HepG2 (cell line): ENCODE data around the gene SKA2. TPM values are rescaled to one million over a fixed set of nuclear protein-coding genes. Genes with fewer than 3 reads are reported as not detected.

ENCODE experiments used
- FOXJ3 ChIP-seq: sonication (generic); formaldehyde crosslinking; IDR thresholded peaks from 2 replicates; pipeline ENCODE4 v1.4.0; 2020; ENCODE audit warnings: missing genetic modification reagents, mild to moderate bottlenecking, borderline replicate concordance
- GPBP1L1 ChIP-seq: sonication (generic); formaldehyde crosslinking; IDR thresholded peaks from 2 replicates; pipeline ENCODE4 v1.5.0; 2020; ENCODE audit warnings: mild to moderate bottlenecking, missing genetic modification reagents
- LRRFIP1 ChIP-seq: sonication (generic); formaldehyde crosslinking; conservative IDR thresholded peaks from 2 replicates; pipeline ENCODE4 v1.4.0; 2020; ENCODE audit warnings: missing genetic modification reagents
- MATR3 ChIP-seq: sonication (generic); formaldehyde crosslinking; IDR thresholded peaks from 2 replicates; pipeline ENCODE4 v1.4.0; 2020; ENCODE audit warnings: missing genetic modification reagents
- NR2F1 ChIP-seq, 2 experiments: fragments of 450-650 bp in 1 of 2; formaldehyde crosslinking in 1 of 2; IDR thresholded peaks; 2 replicates each; pipeline versions ENCODE4 v1.5.0 to v1.6.1; 2016 to 2020; ENCODE audit warnings: mild to moderate bottlenecking in 1 of 2, missing compliant biosample characterization in 1 of 2, missing genetic modification reagents in 1 of 2, moderate library complexity in 1 of 2
- SMARCC2 ChIP-seq: fragments of 450-650 bp; IDR thresholded peaks from 2 replicates; pipeline ENCODE4 v1.6.1; 2017; ENCODE audit warnings: antibody characterized with exemption, mild to moderate bottlenecking
- SRF ChIP-seq: IDR thresholded peaks from 2 replicates; pipeline ENCODE4 v1.6.1; 2011; ENCODE audit warnings: mild to moderate bottlenecking, low read depth, low read length, moderate library complexity
- THRA ChIP-seq: sonication (generic); formaldehyde crosslinking; IDR thresholded peaks from 2 replicates; pipeline ENCODE4 v1.4.0; 2020; ENCODE audit warnings: missing genetic modification reagents, borderline replicate concordance
- THYN1 ChIP-seq: sonication (generic); formaldehyde crosslinking; IDR thresholded peaks from 2 replicates; pipeline ENCODE4 v1.8.1; 2023; ENCODE audit warnings: low read depth, mild to moderate bottlenecking, moderate library complexity, missing genetic modification reagents, borderline replicate concordance
- ZBTB37 ChIP-seq: sonication (generic); formaldehyde crosslinking; IDR thresholded peaks from 2 replicates; pipeline ENCODE4 v1.4.0; 2020; ENCODE audit warnings: mild to moderate bottlenecking, missing genetic modification reagents
- ZMYM4 ChIP-seq: sonication (generic); formaldehyde crosslinking; IDR thresholded peaks from 2 replicates; pipeline ENCODE4 v1.8.1; 2023; ENCODE audit warnings: mild to moderate bottlenecking, missing genetic modification reagents
- ZNF205 ChIP-seq: IDR thresholded peaks from 2 replicates; pipeline ENCODE4 v1.6.1; 2018; ENCODE audit warnings: missing biosample characterization, missing genetic modification reagents
- ZNF546 ChIP-seq: sonication (generic); formaldehyde crosslinking; conservative IDR thresholded peaks from 2 replicates; pipeline ENCODE4 v1.8.1; 2023; ENCODE audit warnings: mild to moderate bottlenecking, missing genetic modification reagents
- ZNF549 ChIP-seq: sonication (generic); formaldehyde crosslinking; IDR thresholded peaks from 2 replicates; pipeline ENCODE4 v1.5.0; 2020; ENCODE audit warnings: missing genetic modification reagents
- ZNF609 ChIP-seq: sonication (generic); formaldehyde crosslinking; IDR thresholded peaks from 2 replicates; pipeline ENCODE4 v1.4.0; 2020; ENCODE audit warnings: mild to moderate bottlenecking, missing genetic modification reagents, borderline replicate concordance
- ZNF83 ChIP-seq: sonication (generic); formaldehyde crosslinking; IDR thresholded peaks from 2 replicates; pipeline ENCODE4 v1.4.0; 2020; ENCODE audit warnings: missing genetic modification reagents, mild to moderate bottlenecking, borderline replicate concordance
- polyA plus RNA-seq, 8 experiments: library from polyadenylated mRNA; depleted of rRNA in 3 of 8; stranded (reverse) in 7 of 8; unstranded in 1 of 8; fragments of >200 nt; fragmentation: Illumina TruSeq in 4 of 8; extraction: Trizol in 4 of 8; gene quantifications; 2 replicates each; pipeline versions ENCODE4 v1.2.1 to v1.2.3, GENCODE V29; 2011 to 2016; ENCODE audit warnings: low read depth in 4 of 8, missing spikeins in 1 of 8, mixed read lengths in 1 of 8; ENCODE audit not compliant: insufficient read depth in 1 of 8
- total RNA-seq, 5 experiments: library from RNA; depleted of rRNA; stranded (reverse); fragments of >200 nt; fragmentation: Illumina TruSeq; extraction: Trizol; gene quantifications; 2 replicates each; pipeline ENCODE4 v1.2.3, GENCODE V29; 2016; ENCODE audit warnings: low read depth in 1 of 5

Gene SKA2
- total and polyA plus RNA-seq, 2 of the 13 experiments (the other 11 are each of a cell fraction or from before 2014, with no cell fraction given) = 18.6 to 91.8 TPM

- no peak for TF ChIP-seq ZNF546
- no peak for TF ChIP-seq ZBTB37 (CRISPR knock-in tag)
- no peak for TF ChIP-seq LRRFIP1 (CRISPR knock-in tag)
- TF ChIP-seq GPBP1L1 (CRISPR knock-in tag) = no peak
- no peak for TF ChIP-seq THRA (CRISPR knock-in tag)
- no peak for TF ChIP-seq ZNF549 (CRISPR knock-in tag)
- no peak for TF ChIP-seq NR2F1 (CRISPR knock-in tag; IDR thresholded peaks at IDR 0.05)
- TF ChIP-seq FOXJ3 (CRISPR knock-in tag) = 0 out of 2 replicates have a peak, but pooled peaks have one; percentile 26
- TF ChIP-seq THYN1 = no peak
- TF ChIP-seq SMARCC2 = no peak
- no peak for TF ChIP-seq SRF
- no peak for TF ChIP-seq ZNF609 (CRISPR knock-in tag)
- no peak for TF ChIP-seq ZNF205 (CRISPR knock-in tag)
- TF ChIP-seq ZNF83 (CRISPR knock-in tag) = no peak
- TF ChIP-seq MATR3 = no peak
- no peak for TF ChIP-seq ZMYM4 (CRISPR knock-in tag)
Measured at GRCh38 chr17:59062509-59062908, 92.5 kb downstream of the SKA2 start (continued).
